ENCODE measurements around the gene AAK1. TPM values are rescaled to one million over a fixed set of nuclear protein-coding genes. Genes with fewer than 3 reads are reported as not detected.

AAK1 gene
- total RNA-seq, result 40.6 TPM in 2 replicates

GRCh38 chr2:69643602-69644505, at the start of gene AAK1:
TSS of gene AAK1 (minus strand) at chr2:69643739. CDS start at chr2:69643040, 699 bp downstream.

GRCh38 chr2:69436938-69437750, 206.4 kb downstream of the AAK1 start, which contains the start of gene NFU1:
TSS of gene NFU1 (minus strand) at chr2:69437435. CDS start at chr2:69437422, 13 bp downstream.

Other genes with a start within 250 kb of the AAK1 start
- gene NFU1, start 206.3 kb downstream of the AAK1 start, total RNA-seq, result 61.7 and 66.8 TPM in 2 replicates
- gene ANXA4, start 98.4 kb upstream of the AAK1 start, total RNA-seq, result 38.8 and 44.4 TPM in 2 replicates
- 10.6 and 11.0 TPM in 2 replicates for gene GMCL1, start 185.9 kb upstream of the AAK1 start, total RNA-seq

Data from myometrial cell (primary cell).